H1 (cell line): ENCODE data around the gene GNA12. TPM values are rescaled to one million over a fixed set of nuclear protein-coding genes. Genes with fewer than 3 reads are reported as not detected.

Source experiments
- CTCF ChIA-PET: fragments of 300-600 bp; sonication (Branson Sonifier 250); formaldehyde crosslinking; loops from one replicate; lab custom pipeline; 2021; ENCODE audit not compliant: partially characterized antibody; lab: Charles Lee
- POLR2A ChIA-PET: fragments of 300-600 bp; sonication (Branson Sonifier 250); formaldehyde crosslinking; loops from one replicate; lab custom pipeline; 2021; ENCODE audit warnings: inconsistent platforms; ENCODE audit not compliant: partially characterized antibody; lab: Charles Lee
- DNase-seq, 2 experiments: peaks; one replicate each; pipeline versions ENCODE4 v3.0.0 to v3.0.0-alpha.2; 2010 to 2022; ENCODE audit warnings: low spot score in 2 of 2, low read depth in 1 of 2, mixed read lengths in 1 of 2
- FAIRE-seq: peaks from 2 replicates; lab custom pipeline; 2011; peaks lifted over from hg19 to GRCh38; lab: Jason Lieb, UNC
- H2AFZ ChIP-seq: 2 replicates; pipeline ENCODE4 v1.8.1; 2012; ENCODE audit warnings: low read length, inconsistent platforms
- H2AK5ac ChIP-seq: 2 replicates; pipeline ENCODE4 v1.6.1; 2013; ENCODE audit warnings: low read depth, low read length
- H2BK120ac ChIP-seq: replicated peaks from 2 replicates; pipeline ENCODE3; 2013; ENCODE audit warnings: low read depth, low read length, inconsistent platforms
- H2BK12ac ChIP-seq: 2 replicates; pipeline ENCODE4 v1.6.1; 2013; ENCODE audit warnings: low read depth, low read length
- H2BK15ac ChIP-seq: 2 replicates; pipeline ENCODE4 v1.6.1; 2013; ENCODE audit warnings: low read length
- H2BK20ac ChIP-seq: 2 replicates; pipeline ENCODE4 v1.6.1; 2013; ENCODE audit warnings: low read length
- H2BK5ac ChIP-seq: 2 replicates; pipeline ENCODE4 v1.6.1; 2013; ENCODE audit warnings: low read depth, low read length
- H3K14ac ChIP-seq: 2 replicates; pipeline ENCODE4 v1.6.1; 2013; ENCODE audit warnings: inconsistent platforms; ENCODE audit not compliant: insufficient read length
- H3K18ac ChIP-seq: 2 replicates; pipeline ENCODE4 v1.6.1; 2013; ENCODE audit warnings: low read length; ENCODE audit errors: extremely low read depth
- H3K23ac ChIP-seq: 2 replicates; pipeline ENCODE4 v1.6.1; 2013; ENCODE audit warnings: inconsistent platforms; ENCODE audit not compliant: insufficient read length
- H3K23me2 ChIP-seq: 2 replicates; pipeline ENCODE4 v1.6.1; 2013; ENCODE audit warnings: low read depth, low read length
- H3K27ac ChIP-seq: 2 replicates; pipeline ENCODE4 v1.6.1; 2011; ENCODE audit warnings: low read depth, low read length, inconsistent platforms
- H3K27me3 ChIP-seq, 4 experiments: replicated peaks in 1 of 4; 1 replicate in 1 of 4; 2 replicates in 3 of 4; pipeline versions ENCODE4 v1.6.1 to v1.8.1; 2011 to 2013; ENCODE audit warnings: low read length in 3 of 4, mild to moderate bottlenecking in 3 of 4, inconsistent platforms in 2 of 4, mixed read lengths in 2 of 4, moderate library complexity in 1 of 4; ENCODE audit not compliant: control insufficient read depth in 3 of 4, insufficient read depth in 3 of 4; ENCODE audit errors: extremely low read depth in 1 of 4
- H3K36me3 ChIP-seq, 4 experiments: 2 replicates each; pipeline versions ENCODE4 v1.6.1 to v1.8.1; 2011 to 2013; ENCODE audit warnings: mild to moderate bottlenecking in 4 of 4, low read length in 3 of 4, moderate library complexity in 2 of 4, control low read depth in 1 of 4, inconsistent platforms in 1 of 4; ENCODE audit not compliant: insufficient read depth in 4 of 4, control insufficient read depth in 2 of 4
- H3K4ac ChIP-seq: replicated peaks from 2 replicates; pipeline ENCODE3; 2013; ENCODE audit warnings: low read length, low read depth, mixed read lengths, inconsistent platforms; ENCODE audit not compliant: insufficient read length
- H3K4me1 ChIP-seq, 4 experiments: replicated peaks in 1 of 4; 1 replicate in 1 of 4; 2 replicates in 3 of 4; pipeline versions ENCODE4 v1.6.1 to v1.8.1; 2011 to 2013; ENCODE audit warnings: low read length in 3 of 4, inconsistent platforms in 2 of 4, mixed read lengths in 1 of 4; ENCODE audit not compliant: insufficient read depth in 4 of 4, control insufficient read depth in 3 of 4
- H3K4me2 ChIP-seq, 2 experiments: 2 replicates each; pipeline versions ENCODE4 v1.6.1 to v1.8.1; 2011 to 2013; ENCODE audit warnings: low read depth in 2 of 2, low read length in 2 of 2, control low read depth in 1 of 2, inconsistent platforms in 1 of 2, mild to moderate bottlenecking in 1 of 2; ENCODE audit not compliant: insufficient read depth in 1 of 2
- H3K4me3 ChIP-seq, 4 experiments: fragments of 200-600, 300-600 bp in 1 of 4; sonication (generic), shearing (Covaris generic), sonication (Bioruptor Twin) in 1 of 4; 2 replicates each; pipeline versions ENCODE4 v1.5.1 to v1.8.1; 2011 to 2016; ENCODE audit warnings: low read length in 4 of 4, low read depth in 3 of 4, control low read depth in 2 of 4, inconsistent platforms in 2 of 4, mild to moderate bottlenecking in 2 of 4, mixed read lengths in 1 of 4, moderate library complexity in 1 of 4; ENCODE audit not compliant: insufficient read depth in 2 of 4; ENCODE audit errors: extremely low read depth in 1 of 4
- H3K56ac ChIP-seq: replicated peaks from 2 replicates; pipeline ENCODE3; 2013; ENCODE audit warnings: low read depth, mild to moderate bottlenecking, mixed read lengths, low read length, inconsistent platforms; ENCODE audit not compliant: insufficient read length
- H3K79me1 ChIP-seq: 2 replicates; pipeline ENCODE4 v1.6.1; 2013; ENCODE audit warnings: low read depth, low read length, control low read depth
- H3K79me2 ChIP-seq, 2 experiments: 2 replicates each; pipeline versions ENCODE4 v1.6.1 to v1.8.1; 2012 to 2013; ENCODE audit warnings: low read length in 2 of 2, mild to moderate bottlenecking in 2 of 2, inconsistent platforms in 1 of 2; ENCODE audit not compliant: insufficient read depth in 2 of 2, control insufficient read depth in 1 of 2
- H3K9ac ChIP-seq, 4 experiments: replicated peaks in 1 of 4; 1 replicate in 1 of 4; 2 replicates in 3 of 4; pipeline versions ENCODE4 v1.6.1 to v1.8.1; 2011 to 2013; ENCODE audit warnings: low read depth in 3 of 4, low read length in 3 of 4, control low read depth in 2 of 4, mild to moderate bottlenecking in 2 of 4, moderate library complexity in 2 of 4, inconsistent platforms in 1 of 4; ENCODE audit errors: extremely low read depth in 1 of 4
- H3K9me3 ChIP-seq, 2 experiments: 2 replicates each; pipeline versions ENCODE4 v1.6.1 to v1.8.1; 2012 to 2013; ENCODE audit warnings: mild to moderate bottlenecking in 2 of 2, moderate library complexity in 2 of 2, control low read depth in 1 of 2, inconsistent platforms in 1 of 2, low read depth in 1 of 2, low read length in 1 of 2, mixed read lengths in 1 of 2; ENCODE audit not compliant: insufficient read depth in 2 of 2
- H4K20me1 ChIP-seq, 2 experiments: replicated peaks in 1 of 2; 2 replicates each; pipeline versions ENCODE3 to v1.8.1; 2011 to 2013; ENCODE audit warnings: inconsistent platforms in 2 of 2, low read length in 2 of 2, mild to moderate bottlenecking in 1 of 2; ENCODE audit not compliant: insufficient read depth in 2 of 2, control insufficient read depth in 1 of 2
- H4K5ac ChIP-seq: 2 replicates; pipeline ENCODE4 v1.6.1; 2013; ENCODE audit warnings: low read length, low read depth, mixed read lengths, inconsistent platforms; ENCODE audit not compliant: insufficient read length
- H4K8ac ChIP-seq: 2 replicates; pipeline ENCODE4 v1.8.0; 2013; ENCODE audit warnings: mild to moderate bottlenecking, moderate library complexity, low read length, inconsistent platforms; ENCODE audit not compliant: insufficient read depth; ENCODE audit errors: extremely low read depth
- H4K91ac ChIP-seq: replicated peaks from 2 replicates; pipeline ENCODE3; 2013; ENCODE audit warnings: low read length, mixed read lengths, inconsistent platforms; ENCODE audit not compliant: insufficient read length
- ASH2L ChIP-seq: fragments of 200-600, 300-600 bp; sonication (generic); IDR thresholded peaks from one replicate; pipeline ENCODE4 v1.7.1; 2017; ENCODE audit warnings: low read length
- BRCA1 ChIP-seq: IDR thresholded peaks from 2 replicates; pipeline ENCODE4 v1.6.1; 2012; ENCODE audit warnings: low read depth, low read length, improper control_type of control experiment
- CEBPB ChIP-seq: IDR thresholded peaks from 2 replicates; pipeline ENCODE4 v1.6.1; 2012; ENCODE audit warnings: low read depth, low read length
- EP300 ChIP-seq, 2 experiments: IDR thresholded peaks; 1 replicate in 1 of 2; 2 replicates in 1 of 2; pipeline ENCODE4 v1.6.1; 2011 to 2012; ENCODE audit warnings: low read depth in 2 of 2, low read length in 2 of 2, mild to moderate bottlenecking in 2 of 2, borderline replicate concordance in 1 of 2, inconsistent platforms in 1 of 2, moderate library complexity in 1 of 2
- NANOG ChIP-seq: IDR thresholded peaks from 2 replicates; pipeline ENCODE4 v1.6.1; 2011; ENCODE audit warnings: low read length, low read depth, mild to moderate bottlenecking, inconsistent platforms; ENCODE audit not compliant: insufficient read depth, poor library complexity, severe bottlenecking
- POLR2A ChIP-seq, 2 experiments: IDR thresholded peaks; 1 replicate in 1 of 2; 2 replicates in 1 of 2; pipeline ENCODE4 v1.6.1; 2011; ENCODE audit warnings: low read depth in 2 of 2, low read length in 2 of 2, mild to moderate bottlenecking in 2 of 2; ENCODE audit errors: control extremely low read depth in 1 of 2
- SIRT6 ChIP-seq: IDR thresholded peaks from one replicate; pipeline ENCODE4 v1.7.1; 2012; ENCODE audit warnings: low read length, inconsistent platforms
- SIX5 ChIP-seq: IDR thresholded peaks from 2 replicates; pipeline ENCODE4 v1.6.1; 2011; ENCODE audit warnings: mild to moderate bottlenecking, low read depth, low read length
- SP1 ChIP-seq: IDR thresholded peaks from 2 replicates; pipeline ENCODE4 v1.6.1; 2011; ENCODE audit warnings: low read depth, low read length
- SUZ12 ChIP-seq: fragments of 200-600 bp; sonication (generic); IDR thresholded peaks from 2 replicates; pipeline ENCODE4 v1.6.1; 2012; ENCODE audit warnings: mild to moderate bottlenecking, inconsistent platforms, low read length, moderate library complexity, mixed read lengths
- TAF7 ChIP-seq: optimal IDR thresholded peaks from 2 replicates; pipeline ENCODE3; 2011; ENCODE audit warnings: low read depth, mild to moderate bottlenecking, inconsistent platforms, low read length, moderate library complexity, borderline replicate concordance
- WGBS, 2 experiments: shearing (Covaris generic) in 1 of 2; methylation state at CpG; one replicate each; pipeline versions ENCODE4 v1.1.6 to v1.1.7; 2013 to 2015; ENCODE audit warnings: low lambda C conversion rate in 2 of 2, mixed read lengths in 2 of 2, inconsistent platforms in 1 of 2, low coverage in 1 of 2, missing lambda C conversion rate in 1 of 2; ENCODE audit not compliant: insufficient replicate concordance in 2 of 2, insufficient coverage in 1 of 2, insufficient read length in 1 of 2; ENCODE audit errors: extremely low coverage in 1 of 2, missing lambda C conversion rate in 1 of 2; 5-methylcytosine and 5-hydroxymethylcytosine counted together
- polyA plus RNA-seq, 7 experiments: library from polyadenylated mRNA; depleted of rRNA in 3 of 7; stranded (reverse) in 5 of 7; unstranded in 2 of 7; fragments of >200 nt in 5 of 7; fragments of 200-250 nt in 2 of 7; gene quantifications; 1 replicate in 5 of 7; 2 replicates in 1 of 7; 4 replicates in 1 of 7; pipeline versions ENCODE4 v1.2.1 to v1.2.3, GENCODE V29; 2011 to 2013; ENCODE audit warnings: missing spikeins in 2 of 7, mixed read lengths in 2 of 7
- total RNA-seq: library from RNA; stranded (reverse); fragmentation: NEBNext Ultra II Directional; extraction: Animal tissue kit (Norgen Biotek cat#: 25700); gene quantifications from 2 replicates; pipeline ENCODE4 v1.2.1, GENCODE V29; 2021
- TF ChIP-seq, protein P1 (sequence below), 3 experiments: IDR thresholded peaks; 1 replicate in 2 of 3; 2 replicates in 1 of 3; pipeline versions ENCODE4 v1.5.1 to v1.6.1; 2011; ENCODE audit warnings: low read length in 3 of 3, mild to moderate bottlenecking in 3 of 3, inconsistent platforms in 2 of 3, low read depth in 1 of 3, moderate library complexity in 1 of 3; ENCODE audit not compliant: insufficient read depth in 1 of 3; ENCODE audit errors: control extremely low read depth in 1 of 3

Gene GNA12
- total and polyA plus RNA-seq, 2 of the 8 experiments (the other 6 are each of a cell fraction or from before 2014, with no cell fraction given) = 96.5 to 109 TPM

DNA sequence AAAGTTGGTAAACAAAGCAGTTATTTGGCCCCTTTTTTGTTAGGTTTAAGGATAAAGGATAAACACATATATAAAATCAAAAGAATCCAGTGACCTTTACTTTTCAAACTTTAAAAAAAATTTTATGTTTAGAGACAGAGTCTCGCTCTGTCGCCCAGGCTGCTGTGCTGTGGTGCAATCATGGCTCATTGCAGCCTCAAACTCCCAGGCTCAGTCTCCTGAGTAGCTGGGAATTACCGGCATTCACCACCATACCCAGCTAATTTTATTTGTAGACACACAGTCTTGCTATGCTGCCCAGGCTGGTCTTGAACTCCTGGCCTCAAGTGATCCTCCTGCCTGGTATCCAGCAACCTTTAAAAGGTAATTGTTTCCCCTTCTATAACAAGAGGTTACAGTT is 31.3 kb downstream of the GNA12 start:
- DNase-seq (no peak), FAIRE-seq (no peak)
- Histone ChIP-seq H3K27me3 (no peaks in the 10 kb centered on the region), H3K14ac (no peak overlapping the region), H3K56ac (no peak overlapping the region), H3K4me3 (no peak overlapping the region), H3K18ac (no peak overlapping the region), H2BK12ac (no peak overlapping the region), H3K36me3 (no peaks in the 10 kb centered on the region), H3K79me2 (peaks cover 11 to 100% of the 10 kb centered on the region in 2 experiments), H3K4me2 (no peak overlapping the region), H2BK20ac (no peak overlapping the region), H3K23ac (no peak overlapping the region), H3K23me2 (no peaks in the 10 kb centered on the region), H2BK5ac (no peak overlapping the region), H3K4me1 (peaks cover 25 to 48% (median 32%) of the 10 kb centered on the region in 4 experiments), H3K4ac (no peak overlapping the region), H4K20me1 (peaks cover 3 to 17% of the 10 kb centered on the region in 2 experiments), H4K5ac (no peak overlapping the region), H2BK120ac (no peak overlapping the region), H3K79me1 (peaks cover 29% of the 10 kb centered on the region; the same call in 1 of the 2 replicates), H4K91ac (no peak overlapping the region), H2BK15ac (no peak overlapping the region), H3K27ac (no peak overlapping the region), H2AK5ac (no peak overlapping the region), H4K8ac (no peak overlapping the region), H2AFZ (no peak overlapping the region), H3K9me3 (no peaks in the 10 kb centered on the region), H3K9ac (no peak overlapping the region)
- CTCF ChIA-PET = interaction anchor here (0.6 to 1.6 kb wide), 9 partner anchors 8 to 94 kb away, joined by 3 to 9 read pairs (median 3); no protein-coding TSS in a partner anchor
- POLR2A ChIA-PET = interaction anchor here (1.3 to 4.7 kb wide), 2 partner anchors 8 to 12 kb away, joined by 4 to 21 read pairs; no protein-coding TSS in a partner anchor
- WGBS, 2 experiments = 89% methylated on average over 3 of the region's 3 CpGs; no CpG with 5 or more reads in 1 of the 2 experiments
- TF ChIP-seq TAF7 (no peak), ASH2L (no peak), CEBPB (no peak), BRCA1 (no peak), SIRT6 (no peak), SUZ12 (no peak), NANOG (no peak), SP1 (no peak), SIX5 (no peak), POLR2A (IDR thresholded peaks at IDR 0.05; ENCODE audit: control extremely low read depth in 1 of 2, low read depth in 2 of 2, low read length in 2 of 2) (no peak), EP300 (IDR thresholded peaks at IDR 0.05; ENCODE audit: borderline replicate concordance in 1 of 2, low read depth in 2 of 2, low read length in 2 of 2) (no peak)
- TF ChIP-seq, protein P1, sequence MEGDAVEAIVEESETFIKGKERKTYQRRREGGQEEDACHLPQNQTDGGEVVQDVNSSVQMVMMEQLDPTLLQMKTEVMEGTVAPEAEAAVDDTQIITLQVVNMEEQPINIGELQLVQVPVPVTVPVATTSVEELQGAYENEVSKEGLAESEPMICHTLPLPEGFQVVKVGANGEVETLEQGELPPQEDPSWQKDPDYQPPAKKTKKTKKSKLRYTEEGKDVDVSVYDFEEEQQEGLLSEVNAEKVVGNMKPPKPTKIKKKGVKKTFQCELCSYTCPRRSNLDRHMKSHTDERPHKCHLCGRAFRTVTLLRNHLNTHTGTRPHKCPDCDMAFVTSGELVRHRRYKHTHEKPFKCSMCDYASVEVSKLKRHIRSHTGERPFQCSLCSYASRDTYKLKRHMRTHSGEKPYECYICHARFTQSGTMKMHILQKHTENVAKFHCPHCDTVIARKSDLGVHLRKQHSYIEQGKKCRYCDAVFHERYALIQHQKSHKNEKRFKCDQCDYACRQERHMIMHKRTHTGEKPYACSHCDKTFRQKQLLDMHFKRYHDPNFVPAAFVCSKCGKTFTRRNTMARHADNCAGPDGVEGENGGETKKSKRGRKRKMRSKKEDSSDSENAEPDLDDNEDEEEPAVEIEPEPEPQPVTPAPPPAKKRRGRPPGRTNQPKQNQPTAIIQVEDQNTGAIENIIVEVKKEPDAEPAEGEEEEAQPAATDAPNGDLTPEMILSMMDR (IDR thresholded peaks at IDR 0.05; ENCODE audit: control extremely low read depth in 1 of 3, insufficient read depth in 1 of 3, low read depth in 1 of 3, low read length in 3 of 3) = no peak
